GM12891 (cell line): Measurements from ENCODE around the gene HRK.
"Not testable (repeated sequence)": the region's sequence is repeated elsewhere in the genome, so short reads cannot be mapped to it uniquely, and the experiment has no call there.

Experiments
- DNase-seq: peaks from one replicate; pipeline ENCODE4 v3.0.0; 2011; ENCODE audit warnings: low spot score; ENCODE audit not compliant: insufficient read length
- FAIRE-seq: peaks from 2 replicates; lab custom pipeline; 2011; peaks lifted over from hg19 to GRCh38; lab: Jason Lieb, UNC
- PAX5 ChIP-seq: IDR thresholded peaks from 2 replicates; pipeline ENCODE4 v1.6.1; 2011; ENCODE audit warnings: low read length, moderate library complexity, mild to moderate bottlenecking; ENCODE audit not compliant: insufficient read depth, severe bottlenecking
- POLR2A ChIP-seq: IDR thresholded peaks from 2 replicates; pipeline ENCODE4 v1.6.1; 2011; ENCODE audit warnings: low read depth, low read length, control low read depth
- POLR2AphosphoS5 ChIP-seq: IDR thresholded peaks from 2 replicates; pipeline ENCODE4 v1.6.1; 2011; ENCODE audit warnings: low read depth, low read length, control low read depth
- POU2F2 ChIP-seq: IDR thresholded peaks from 2 replicates; pipeline ENCODE4 v1.6.1; 2011; ENCODE audit warnings: low read depth, mild to moderate bottlenecking, control low read depth, low read length, moderate library complexity
- SPI1 ChIP-seq: IDR thresholded peaks from 2 replicates; pipeline ENCODE4 v1.6.1; 2011; ENCODE audit warnings: low read depth, low read length, control low read depth
- TAF1 ChIP-seq: IDR thresholded peaks from 2 replicates; pipeline ENCODE4 v1.6.1; 2011; ENCODE audit warnings: low read depth, low read length, control low read depth

The HRK gene

GRCh38 chr12:116827432-116827831 lies 53.8 kb downstream of the HRK start:
- FAIRE-seq (no peak), DNase-seq (no peak)
- TF ChIP-seq POU2F2 (no peak), POLR2AphosphoS5 (no peak), POLR2A (no peak), TAF1 (no peak), SPI1 (no peak), PAX5 (no peak)

- no peak for FAIRE-seq
- no peak for DNase-seq
- TF ChIP-seq PAX5 (no peak), POU2F2 (no peak), SPI1 (no peak), POLR2A (no peak), TAF1 (no peak), POLR2AphosphoS5 (no peak)
These were observed 60.0 kb downstream of the HRK start for GRCh38 chr12:116821291-116821690.

- DNase-seq (no peak), FAIRE-seq (peak; percentile 16)
- TF ChIP-seq POLR2AphosphoS5 (no peak), POLR2A (no peak), PAX5 (no peak), POU2F2 (no peak), TAF1 (no peak), SPI1 (no peak)
These were observed 61.1 kb downstream of the HRK start for GRCh38 chr12:116820064-116820656.

- TF ChIP-seq POU2F2: no peak
- TF ChIP-seq POLR2A: peak; percentile 54
- TF ChIP-seq TAF1: no peak
- TF ChIP-seq SPI1: no peak
- no peak for TF ChIP-seq PAX5
- TF ChIP-seq POLR2AphosphoS5: peak; percentile 71; the same call in 1 of the 2 replicates
- peak; percentile 95 for FAIRE-seq
- peak; percentile 94 for DNase-seq
These were observed 62.1 kb downstream of the HRK start for GRCh38 chr12:116818948-116819832.

GRCh38 chr12:116818341-116818856 lies 62.8 kb downstream of the HRK start:
- no peak for DNase-seq
- TF ChIP-seq SPI1 (peak; percentile 64), POU2F2 (no peak), PAX5 (no peak)
- FAIRE-seq: peak; percentile 80

- not testable (repeated sequence) for FAIRE-seq, DNase-seq
These were observed 66.5 kb downstream of the HRK start for GRCh38 chr12:116814766-116815165.

- DNase-seq (no peak), FAIRE-seq (no peak)
- TF ChIP-seq TAF1: no peak
- TF ChIP-seq PAX5: no peak
- no peak for TF ChIP-seq POU2F2
These were observed 67.8 kb downstream of the HRK start for GRCh38 chr12:116813271-116814041.

- FAIRE-seq (no peak), DNase-seq (no peak)
- no peak for TF ChIP-seq PAX5
- no peak for TF ChIP-seq POLR2AphosphoS5
- no peak for TF ChIP-seq TAF1
- no peak for TF ChIP-seq SPI1
- no peak for TF ChIP-seq POLR2A
- TF ChIP-seq POU2F2: no peak
These were observed 69.0 kb downstream of the HRK start for GRCh38 chr12:116812238-116812637.
